NCI-H187 treated with DMSO at 0.1 percent for 48 hours (cell line): ENCODE data around the gene UNC93B1.

ENCODE experiments used
- DNase-seq: peaks from one replicate; lab custom pipeline; 2025; lab: John Stamatoyannopoulos, UW

The UNC93B1 gene

DNA sequence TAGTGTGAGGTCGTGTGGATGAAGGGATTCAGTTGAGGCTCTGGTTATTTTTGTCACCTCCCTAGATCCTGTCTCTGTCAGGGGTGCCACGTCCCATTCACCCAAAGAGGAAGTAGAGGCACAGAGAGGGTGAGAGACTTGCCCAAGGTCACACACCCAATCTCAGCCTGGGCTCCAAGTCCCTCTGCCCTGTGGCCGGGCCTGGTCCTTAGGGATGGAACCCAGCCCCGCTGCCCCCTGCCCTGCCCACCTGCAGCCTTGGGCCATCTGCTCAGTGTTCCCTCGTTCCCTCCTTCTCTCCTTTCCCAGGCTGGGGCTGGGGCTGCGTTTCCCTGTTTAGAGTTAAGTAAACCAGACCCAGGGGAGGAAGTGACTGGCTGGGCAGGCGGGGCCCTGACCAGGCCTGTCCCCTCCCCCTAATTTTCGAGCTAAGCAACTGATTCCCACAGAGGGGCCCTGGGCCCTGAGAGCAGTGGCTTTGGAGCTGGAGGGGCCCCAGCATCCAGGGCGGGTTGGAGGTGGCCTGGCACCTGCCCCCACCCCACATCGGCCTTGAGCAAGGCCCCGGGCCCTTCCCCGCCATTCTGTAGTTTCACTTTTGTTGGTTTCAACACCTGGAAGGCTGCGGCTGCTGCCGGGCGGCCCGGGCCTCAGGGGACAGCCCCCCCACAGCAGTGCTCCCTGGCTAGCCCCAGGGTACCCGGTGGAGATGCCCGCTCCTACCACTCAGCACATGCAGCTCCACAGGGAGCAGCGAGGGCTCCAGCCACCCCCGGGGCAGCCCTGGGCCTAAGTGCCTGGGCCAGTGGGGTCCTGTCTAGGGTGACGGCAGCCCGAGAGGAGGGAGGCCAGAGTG lies 36.4 kb upstream of the UNC93B1 start:
- no peak for DNase-seq

DNA sequence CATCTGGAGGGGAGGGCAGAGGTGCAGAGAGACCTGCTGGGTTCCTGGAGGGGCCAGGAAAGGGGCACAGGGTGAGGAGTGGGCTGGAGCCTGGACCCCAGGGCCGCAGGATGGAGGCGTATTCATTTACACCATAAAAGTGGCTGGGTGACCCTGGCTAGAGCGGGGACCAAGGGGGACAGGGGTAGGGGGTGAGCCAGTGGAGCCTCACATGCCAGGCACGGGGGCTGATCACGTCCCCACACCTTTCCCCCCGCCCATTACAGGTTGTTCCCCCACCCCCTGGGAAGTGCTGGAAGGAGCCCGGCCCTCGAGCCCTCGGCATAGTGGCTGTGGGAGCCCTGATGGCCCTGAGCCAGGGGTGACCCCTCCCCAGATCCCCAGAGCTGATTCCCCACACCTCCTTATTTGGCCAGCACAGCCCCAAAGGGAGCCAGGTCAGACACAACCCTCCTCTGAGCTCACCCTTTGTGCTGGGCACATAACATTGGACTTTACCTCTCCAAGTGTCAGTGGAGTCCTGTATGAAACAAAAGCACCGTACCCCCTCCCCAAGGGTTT lies 35.7 kb upstream of the UNC93B1 start:
- no peak for DNase-seq

DNA sequence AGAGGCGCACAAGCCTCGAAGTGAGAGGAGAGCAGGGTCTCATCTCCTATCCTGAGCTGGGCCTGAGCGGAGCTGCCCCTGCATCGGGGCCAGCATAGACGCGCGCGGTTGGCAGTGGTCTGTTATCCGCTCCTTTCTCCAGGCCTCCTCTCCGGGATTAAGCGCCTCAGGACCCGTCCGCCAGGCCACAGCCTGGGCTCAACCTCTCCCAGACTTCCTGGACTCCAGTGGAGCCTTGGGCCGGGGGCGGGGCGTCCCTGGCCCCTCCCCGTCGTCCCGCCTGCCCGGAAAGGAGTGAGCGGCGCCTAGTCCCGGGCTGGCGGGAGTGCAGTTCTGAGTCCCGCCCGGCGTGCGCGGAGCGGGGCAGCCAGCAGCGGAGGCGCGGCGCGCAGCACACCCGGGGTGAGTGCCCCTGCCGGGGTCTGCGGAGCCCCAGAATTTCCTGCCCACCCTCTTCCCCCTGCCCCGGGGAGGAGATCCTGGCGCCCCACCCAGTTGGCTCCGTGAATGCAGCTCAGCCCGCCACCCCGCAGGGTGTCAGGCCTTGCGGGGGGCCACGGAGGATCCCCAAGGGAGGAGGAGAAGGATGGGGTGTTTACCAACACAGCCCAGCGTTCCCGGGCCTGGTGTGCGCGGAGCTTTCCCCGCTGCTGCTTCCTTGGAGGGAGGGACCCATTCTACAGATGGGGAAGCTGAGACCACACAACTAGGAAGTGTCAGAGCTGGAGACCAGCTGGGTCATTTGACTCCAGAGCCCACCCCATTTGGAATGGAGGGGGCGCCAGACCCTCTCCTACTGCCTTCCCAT lies 35.0 kb upstream of the UNC93B1 start, which contains the start of gene TCIRG1:
Gene TCIRG1, plus strand, starts transcription at position 308 of the 808 bp plus-strand sequence. CDS start 2,247 bp downstream, outside the sequence.
- DNase-seq: no peak

DNA sequence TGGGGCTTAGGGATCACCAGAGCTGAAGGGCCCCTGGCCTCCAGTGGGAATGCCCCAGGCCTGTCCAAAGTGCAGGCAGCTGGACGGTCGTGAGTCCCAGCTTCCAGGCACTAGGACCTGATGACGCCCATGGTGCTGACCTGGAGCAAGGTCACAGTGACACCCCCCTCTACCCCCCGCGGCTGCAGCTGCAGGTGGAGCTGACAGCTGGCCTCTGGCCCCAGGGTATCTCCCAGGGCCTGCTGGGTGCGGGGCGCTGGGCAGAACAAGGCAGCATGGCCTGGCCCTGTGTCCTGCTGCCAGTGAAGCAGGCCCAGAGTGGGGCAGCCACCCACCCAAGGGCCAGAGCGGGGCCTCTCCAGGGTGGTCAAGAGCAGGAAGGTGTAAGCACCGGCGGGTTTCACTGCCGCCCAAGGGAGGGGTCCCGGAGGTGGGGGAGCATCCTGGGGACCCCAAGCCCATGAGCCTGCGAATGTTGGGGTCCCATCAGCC lies 34.4 kb upstream of the UNC93B1 start:
- no peak for DNase-seq

DNA sequence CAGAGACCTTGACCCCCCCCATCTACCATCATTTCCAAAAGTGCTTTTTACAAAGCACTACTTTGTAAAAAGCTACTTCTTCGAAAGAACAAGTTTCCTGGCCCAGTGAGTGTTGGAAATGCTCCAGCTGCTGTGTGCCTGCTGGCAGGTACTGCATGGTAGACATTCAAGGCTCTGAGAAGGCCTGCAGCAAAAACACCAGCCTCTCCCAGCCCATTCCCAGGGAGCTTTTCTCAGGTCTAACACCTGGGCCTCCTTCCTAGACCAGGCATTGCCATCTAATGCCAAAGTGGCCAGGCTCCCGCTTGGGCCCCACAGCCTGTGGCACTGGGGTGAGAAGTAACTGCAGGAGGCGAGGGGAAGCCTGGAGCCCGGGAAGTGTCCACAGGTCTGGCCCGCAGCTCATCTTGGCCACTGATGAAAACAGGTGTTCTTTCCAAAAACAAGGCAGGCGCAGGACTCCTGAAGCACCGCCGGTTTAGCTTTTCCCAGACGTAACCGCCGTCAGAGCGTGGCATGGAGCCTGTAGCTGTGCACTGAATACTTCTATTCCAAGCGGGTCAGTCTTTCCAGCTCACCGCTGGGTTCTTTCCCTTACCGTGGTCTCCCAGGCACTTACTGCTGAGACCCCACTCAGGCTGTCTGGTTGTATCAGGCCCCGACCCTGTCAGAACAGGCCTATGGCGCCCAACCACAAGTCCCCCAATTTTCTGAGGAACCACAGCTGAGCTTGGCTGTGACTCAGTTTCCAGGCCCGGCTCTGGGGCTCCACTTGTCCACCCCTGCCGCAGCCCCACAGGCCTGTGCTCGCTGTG lies 33.7 kb upstream of the UNC93B1 start:
- DNase-seq: no peak

DNA sequence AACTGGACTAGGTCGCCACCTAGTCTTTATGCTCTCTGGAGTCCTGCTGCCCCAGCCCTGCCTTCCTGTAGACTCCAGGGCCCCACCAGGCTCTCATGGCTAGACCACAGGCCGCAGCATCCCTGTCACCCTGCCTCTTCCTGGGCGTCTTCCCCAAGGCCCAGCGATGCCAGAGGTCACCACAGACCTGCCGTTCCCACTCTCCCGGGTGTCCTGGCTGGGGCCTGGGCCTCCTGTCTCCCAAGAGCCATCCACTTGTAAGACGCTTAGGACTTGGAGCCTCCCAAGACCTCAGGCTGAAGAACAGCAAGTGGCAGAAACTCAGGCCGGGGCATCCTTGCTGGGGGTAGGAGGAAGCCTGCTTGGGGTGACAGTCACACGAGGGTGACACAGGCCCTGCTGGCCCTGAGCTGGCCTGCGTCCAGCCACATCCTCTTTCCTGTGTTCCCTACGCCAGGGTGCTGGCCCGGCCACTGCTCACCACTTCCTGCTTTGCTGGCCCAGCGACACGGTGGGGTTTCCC lies 32.9 kb upstream of the UNC93B1 start:
- no peak for DNase-seq

DNA sequence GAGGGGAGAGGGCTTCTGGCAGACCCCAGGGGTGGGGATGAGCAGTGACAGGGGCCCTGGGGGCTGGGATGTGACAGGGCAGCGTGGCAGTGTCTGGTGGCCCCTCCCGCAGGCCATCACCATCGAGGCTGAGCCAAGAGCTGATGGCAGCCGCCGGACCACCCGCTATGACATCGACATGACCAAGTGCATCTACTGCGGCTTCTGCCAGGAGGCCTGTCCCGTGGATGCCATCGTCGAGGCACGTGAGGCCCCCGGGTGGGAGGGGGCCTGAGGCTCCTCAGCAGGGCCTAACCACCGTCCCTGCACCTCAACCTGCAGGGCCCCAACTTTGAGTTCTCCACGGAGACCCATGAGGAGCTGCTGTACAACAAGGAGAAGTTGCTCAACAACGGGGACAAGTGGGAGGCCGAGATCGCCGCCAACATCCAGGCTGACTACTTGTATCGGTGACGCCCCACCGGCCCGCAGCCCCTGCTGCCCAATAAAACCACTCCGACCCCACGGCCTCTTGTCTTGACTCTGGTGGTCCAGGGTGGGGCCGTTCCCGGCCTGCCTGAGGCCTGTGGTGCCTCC lies 32.3 kb upstream of the UNC93B1 start:
- no peak for DNase-seq

DNA sequence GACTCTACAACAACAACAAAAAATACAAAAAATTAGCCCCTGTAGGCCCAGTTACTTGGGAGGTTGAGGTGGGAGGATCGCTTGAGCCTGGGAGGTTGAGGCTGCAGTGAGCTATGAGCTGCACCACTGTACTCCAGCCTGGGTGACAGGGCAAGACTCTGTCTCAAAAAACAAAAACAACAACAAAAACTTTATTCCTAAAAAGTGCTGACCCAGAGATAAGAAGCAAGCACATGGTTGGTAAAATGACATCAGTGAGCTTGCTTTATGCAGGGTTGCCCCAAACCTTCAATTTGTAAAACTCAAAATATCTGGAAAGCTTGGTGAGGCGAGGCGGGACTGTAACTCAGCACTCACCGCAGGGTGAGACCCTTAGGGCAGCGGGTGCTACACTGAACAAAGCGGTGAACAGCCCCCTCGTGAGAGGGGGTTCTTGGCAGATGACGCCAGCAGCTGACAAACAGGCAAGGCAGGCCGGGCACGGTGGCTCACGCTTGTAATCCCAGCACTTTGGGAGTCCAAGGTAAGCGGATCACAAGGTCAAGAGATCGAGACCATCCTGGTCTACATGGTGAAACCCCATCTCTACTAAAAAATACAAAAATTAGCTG lies 31.5 kb upstream of the UNC93B1 start:
- no peak for DNase-seq

DNA sequence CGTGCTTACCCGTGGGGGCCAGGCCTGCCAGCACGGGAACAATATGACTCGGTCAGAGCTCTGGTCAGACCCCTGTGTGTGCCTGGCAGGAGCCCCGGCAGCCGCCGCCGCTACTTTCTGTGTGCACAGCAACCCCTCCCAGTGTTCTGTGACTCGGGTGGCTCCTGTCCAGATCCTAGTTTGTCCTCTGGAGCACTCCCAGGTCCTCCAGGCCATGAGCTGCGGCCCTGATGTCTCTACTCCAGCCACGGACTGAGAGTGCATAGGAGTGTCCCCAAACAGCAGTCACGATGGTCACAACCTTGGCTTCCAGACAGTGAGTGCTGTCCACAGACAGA lies 29.8 kb upstream of the UNC93B1 start:
- DNase-seq: no peak

DNA sequence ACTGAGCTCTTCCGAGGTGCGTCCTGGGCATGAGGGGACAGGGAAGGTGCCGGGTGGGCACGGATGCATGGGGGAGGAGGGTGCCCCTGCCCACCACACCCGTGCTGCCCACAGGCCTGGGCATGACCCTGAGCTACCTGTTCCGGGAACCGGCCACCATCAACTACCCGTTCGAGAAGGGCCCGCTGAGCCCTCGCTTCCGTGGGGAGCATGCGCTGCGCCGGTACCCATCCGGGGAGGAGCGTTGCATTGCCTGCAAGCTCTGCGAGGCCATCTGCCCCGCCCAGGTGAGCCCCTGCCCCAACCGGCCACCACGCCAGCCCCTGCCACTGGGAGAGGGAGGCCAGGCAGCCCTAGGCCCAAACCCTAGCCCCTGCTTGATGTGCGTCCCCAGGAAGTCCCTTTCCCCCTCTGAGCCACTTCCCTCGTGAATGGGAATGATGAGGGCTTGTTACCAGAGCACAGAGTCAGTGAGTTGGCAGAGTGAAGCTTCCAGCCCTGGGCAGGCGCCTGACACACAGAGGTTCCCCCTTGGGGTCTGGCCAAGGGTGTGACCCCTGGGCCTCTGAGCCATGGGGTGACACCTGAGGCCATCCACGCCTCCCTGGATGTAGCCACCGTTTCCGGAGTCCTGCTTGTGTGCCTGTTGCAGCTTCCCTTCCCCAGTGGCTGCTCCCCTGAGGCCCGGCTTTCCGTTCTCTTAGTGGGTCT lies 29.3 kb upstream of the UNC93B1 start:
- no peak for DNase-seq

DNA sequence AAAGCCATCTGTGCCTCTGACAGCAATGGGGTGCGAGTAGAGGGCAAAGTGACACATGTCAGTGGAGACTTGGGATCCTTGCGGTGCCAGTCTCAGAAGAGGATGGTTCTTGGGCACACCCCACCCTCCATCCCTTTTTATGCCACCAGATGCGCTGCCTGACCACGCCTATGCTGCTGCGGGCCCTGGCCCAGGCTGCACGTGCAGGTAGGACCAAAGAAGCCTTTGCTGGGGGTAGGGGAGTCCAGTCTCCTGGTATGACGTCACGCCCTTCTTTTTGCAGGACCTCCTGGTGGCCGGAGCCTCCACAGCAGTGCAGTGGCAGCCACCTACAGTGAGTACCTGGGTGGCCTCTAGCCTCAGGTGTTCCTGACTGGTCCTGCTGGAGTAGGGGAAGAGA lies 28.1 kb upstream of the UNC93B1 start:
- no peak for DNase-seq

DNA sequence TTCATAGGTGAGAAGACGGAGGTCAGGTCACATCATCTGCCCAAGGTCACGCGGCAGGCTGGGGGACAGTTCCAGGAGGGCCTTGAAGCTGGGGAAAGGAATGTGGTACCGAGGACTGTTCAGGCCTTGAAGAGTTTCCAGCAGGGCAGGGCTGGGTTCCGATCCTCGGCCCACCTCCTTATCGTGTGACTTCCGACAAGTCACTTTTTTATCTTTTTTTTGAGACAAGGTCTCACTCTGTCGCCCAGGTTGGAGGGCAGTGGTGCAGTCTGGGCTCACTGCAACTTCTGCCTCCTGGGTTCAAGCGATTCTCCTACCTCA lies 27.2 kb upstream of the UNC93B1 start:
- DNase-seq: no peak

DNA sequence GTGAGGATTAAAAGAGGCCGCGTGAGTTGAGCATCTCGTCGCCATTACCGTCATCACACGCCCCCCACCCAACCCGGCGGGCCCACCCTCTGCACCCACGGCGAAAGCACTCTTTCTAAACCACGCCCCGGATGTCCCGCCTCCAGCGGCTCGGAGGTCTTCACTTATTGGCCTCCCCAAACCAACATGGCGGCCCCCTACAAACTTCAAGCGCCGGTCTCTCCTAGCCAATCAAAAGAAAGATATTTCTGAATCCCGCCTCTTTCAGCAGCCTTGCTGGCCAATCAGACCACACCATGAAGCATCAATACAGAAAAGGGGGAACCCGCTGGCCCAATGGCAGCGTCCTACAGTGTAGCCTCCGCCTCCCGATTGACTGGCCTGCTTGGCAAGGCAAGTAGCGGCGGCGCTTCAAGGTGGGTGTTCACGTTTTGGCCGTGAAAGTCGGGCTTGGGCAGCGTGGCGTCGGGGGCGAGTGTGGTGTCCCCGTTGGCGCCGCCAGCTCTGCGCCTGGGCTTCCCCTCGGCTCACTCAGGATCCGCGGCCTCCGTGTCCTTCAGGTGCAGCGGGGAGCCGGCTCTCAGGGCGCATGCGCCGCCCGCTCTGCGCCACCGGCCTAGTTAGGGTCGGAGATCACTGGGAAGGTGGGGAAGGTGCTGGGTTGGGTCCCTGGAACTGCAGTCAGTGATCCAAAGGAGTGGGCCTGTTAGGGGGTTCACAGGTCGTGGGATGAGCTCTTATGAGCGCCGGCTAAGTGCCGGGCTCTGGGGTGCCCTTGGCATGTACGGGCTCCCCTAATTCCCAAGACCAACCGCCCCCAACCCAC lies 26.6 kb upstream of the UNC93B1 start, which contains the start of gene NDUFS8:
Gene NDUFS8, plus strand, starts transcription at position 364 of the 826 bp plus-strand sequence. CDS start 1,471 bp downstream, outside the sequence.
- peak; percentile 96 for DNase-seq

DNA sequence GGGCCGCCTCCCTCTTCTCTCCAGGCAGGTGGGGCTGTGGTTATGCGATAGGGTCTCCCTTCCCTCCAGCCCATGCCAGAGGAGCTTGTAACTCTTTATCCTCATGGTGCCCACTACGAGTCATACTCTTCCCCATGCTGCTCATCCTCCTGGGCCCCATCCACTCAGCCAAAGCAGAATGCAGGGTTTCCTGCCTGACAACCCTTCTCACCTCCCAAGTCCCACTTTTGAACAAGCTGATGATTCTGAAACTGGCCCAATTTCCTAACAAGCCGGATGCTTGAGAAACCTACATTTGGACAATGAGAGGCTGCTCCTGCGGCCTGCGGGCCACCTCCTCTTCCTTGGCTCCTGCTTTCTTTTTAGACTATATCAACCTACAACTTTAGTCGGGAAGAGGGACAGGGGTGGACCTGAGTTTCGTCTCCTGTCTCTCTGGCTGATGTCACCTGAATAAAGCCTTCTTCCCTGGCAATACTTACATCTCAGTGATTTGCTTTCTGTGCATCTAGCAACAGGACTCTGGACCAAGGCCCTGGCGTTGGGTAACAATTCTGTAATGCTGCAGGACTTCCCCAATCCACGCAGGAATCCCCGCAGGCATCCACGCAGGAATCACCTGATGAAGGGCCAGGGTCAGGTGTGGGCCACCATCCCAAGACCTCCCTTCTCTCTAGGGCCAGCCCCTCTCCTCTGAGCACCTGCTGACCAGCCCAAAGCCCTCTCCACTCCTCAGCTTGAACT lies 25.1 kb upstream of the UNC93B1 start:
- no peak for DNase-seq

DNA sequence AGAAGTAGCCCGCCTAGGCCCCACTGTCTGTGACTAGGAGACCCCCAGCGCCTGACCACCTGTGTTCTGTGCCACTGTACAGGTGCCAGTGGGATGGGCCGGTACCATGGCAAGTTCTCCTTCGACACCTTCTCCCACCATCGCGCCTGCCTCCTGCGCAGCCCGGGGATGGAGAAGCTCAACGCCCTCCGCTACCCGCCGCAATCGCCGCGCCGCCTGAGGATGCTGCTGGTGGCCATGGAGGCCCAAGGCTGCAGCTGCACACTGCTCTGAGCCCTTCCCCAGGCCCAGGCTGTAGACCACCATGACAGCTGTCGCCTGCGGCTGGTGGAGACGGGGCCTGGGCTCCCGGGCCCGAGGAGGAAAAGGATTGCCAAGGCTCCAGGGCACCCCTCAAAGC lies 23.8 kb upstream of the UNC93B1 start:
- no peak for DNase-seq

DNA sequence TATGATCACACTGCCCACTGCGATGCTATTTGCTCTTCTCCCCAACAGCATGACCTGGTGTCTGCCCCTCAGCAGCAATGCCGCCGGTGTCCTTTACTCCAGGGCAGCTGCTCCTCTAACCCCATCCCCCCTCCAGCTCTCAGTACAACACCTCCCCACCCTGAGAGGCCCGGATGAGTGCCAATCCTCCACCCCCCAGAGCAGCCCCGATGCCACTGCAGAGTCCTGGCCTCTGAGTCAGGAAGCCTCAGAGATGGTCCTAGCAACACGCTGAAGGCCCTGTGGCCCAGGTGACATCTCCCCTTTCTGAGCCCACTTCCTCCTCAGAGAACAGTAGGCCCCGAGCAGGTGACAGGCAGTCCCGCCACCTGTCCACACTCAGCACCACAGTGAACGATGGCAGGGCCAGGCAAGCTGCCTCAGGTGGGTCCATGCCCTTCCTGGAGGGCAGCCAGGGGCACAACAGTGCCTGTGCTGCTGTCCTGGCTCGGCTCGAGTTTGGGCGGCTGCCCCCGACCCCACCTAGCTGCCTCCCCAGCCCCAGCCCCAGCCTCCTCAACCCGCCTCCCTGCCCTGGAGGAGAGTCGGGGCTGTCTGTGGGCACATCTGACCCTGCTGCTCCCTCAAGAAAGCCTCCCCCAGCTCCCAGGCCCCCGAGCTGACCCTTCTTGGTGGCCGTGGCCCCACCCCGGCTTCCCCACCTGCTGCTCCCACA lies 22.7 kb upstream of the UNC93B1 start:
- no peak for DNase-seq

DNA sequence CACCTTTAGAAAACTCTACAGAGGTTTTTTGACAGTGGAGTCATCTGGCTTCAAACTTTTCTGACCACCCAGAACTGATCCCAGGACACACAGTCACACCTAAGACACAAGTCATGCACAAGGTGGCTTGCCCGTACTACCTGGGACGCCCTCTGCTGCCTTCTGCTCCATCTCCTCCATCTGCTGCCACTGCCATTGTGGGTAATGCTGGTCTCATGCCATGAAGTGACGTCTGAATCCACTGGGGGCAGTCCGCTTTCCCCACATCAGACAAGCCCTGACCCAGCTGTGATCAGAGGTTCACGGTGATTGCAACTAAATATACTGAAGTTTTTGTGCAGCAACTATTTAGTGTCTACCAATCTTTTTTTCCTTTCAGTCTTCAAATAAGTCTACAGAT lies 21.1 kb upstream of the UNC93B1 start:
- no peak for DNase-seq

DNA sequence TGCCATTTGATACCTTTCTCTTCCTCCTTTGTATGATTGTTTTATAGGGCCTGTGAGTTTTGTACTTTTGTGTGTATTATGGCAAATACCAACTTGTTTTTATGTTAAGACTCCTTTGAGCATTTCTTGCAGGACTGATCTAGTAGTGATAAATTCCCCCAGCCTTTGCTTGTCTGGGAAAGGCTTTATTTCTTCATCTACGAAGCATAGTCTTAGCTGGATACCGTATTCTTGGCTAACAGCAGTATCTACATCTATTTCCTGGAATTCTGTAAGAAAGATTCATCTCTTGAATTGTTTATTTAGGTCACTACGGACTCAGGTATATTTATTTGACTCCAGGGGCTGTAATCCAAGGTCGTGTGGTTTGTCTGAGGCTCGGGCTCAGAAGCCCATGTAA lies 20.6 kb upstream of the UNC93B1 start:
- no peak for DNase-seq
